Measurements from ENCODE around the gene TRAPPC6A. TPM values are rescaled to one million over a fixed set of nuclear protein-coding genes. Genes with fewer than 3 reads are reported as not detected.

TRAPPC6A gene
- total RNA-seq, 1 experiment from 2014 or later, result 13.3 TPM

DNA sequence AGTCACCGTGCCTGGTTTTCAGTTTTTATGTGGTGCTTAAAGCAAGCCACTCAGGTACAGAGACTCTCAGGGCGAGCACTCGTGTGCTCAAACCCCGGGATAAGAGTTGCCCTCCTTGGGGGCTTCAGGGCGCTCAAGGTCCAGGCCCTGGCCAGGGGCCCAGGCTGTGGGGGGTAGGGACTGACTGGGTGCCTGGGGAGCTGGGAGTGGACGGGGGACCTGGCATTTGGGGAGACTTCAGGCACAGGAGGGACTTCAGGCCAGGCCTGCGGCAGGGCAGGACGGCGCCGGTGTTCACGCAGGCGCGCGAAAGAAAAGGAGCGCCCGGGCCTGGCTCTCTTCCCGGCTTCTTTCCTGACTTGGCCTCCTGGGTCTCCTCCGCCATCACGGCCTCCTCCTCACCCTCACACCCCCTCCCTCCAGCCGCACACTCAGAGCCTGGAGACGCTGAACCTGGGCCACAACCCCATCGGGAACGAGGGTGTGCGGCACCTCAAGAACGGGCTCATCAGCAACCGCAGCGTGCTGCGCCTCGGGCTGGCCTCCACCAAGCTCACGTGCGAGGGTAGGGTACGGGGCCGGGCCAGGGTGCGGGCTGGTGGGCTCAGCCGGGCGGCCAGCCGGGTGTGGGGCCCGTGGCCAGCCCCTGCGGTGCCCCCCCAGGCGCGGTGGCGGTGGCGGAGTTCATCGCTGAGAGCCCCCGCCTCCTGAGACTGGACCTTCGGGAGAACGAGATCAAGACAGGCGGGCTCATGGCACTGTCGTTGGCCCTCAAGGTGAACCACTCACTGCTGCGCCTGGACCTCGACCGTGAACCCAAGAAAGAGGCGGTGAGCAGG is 33.4 kb downstream of the TRAPPC6A start:
- H3K9me3 ChIP-seq (replicated peaks), result no peaks in the 10 kb centered on the region
- H3K4me3 ChIP-seq, result no peak overlapping the region
- DNase-seq (ENCODE audit: low read depth in 1 of 2, low spot score in 2 of 2), result no peak
- no peaks in the 10 kb centered on the region for H3K4me1 ChIP-seq (replicated peaks)
- H3K27me3 ChIP-seq (replicated peaks), result no peaks in the 10 kb centered on the region
- no peak overlapping the region for H3K27ac ChIP-seq
- peaks cover 49% of the 10 kb centered on the region for H3K36me3 ChIP-seq

DNA sequence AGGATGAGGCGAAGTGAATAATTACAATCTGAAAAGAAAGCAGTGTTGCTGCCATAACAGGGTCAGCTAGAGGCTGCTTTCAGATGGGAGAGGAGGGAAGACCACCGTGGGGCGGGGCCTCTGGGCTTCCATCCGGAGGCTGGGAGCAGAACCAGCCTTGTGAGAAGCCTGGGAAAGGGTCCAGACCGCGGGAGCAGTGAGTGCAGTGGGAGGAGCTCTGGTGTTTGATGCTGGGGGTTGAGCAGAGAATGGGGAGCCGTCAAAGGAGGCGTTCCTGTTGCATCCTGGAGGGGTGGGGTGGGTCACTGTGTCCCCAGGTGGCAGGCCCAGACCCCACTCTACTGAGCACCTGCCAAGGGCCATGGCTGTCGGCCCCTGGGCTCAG is 35.3 kb downstream of the TRAPPC6A start:
- no peak for DNase-seq (ENCODE audit: low read depth in 1 of 2, low spot score in 2 of 2)
- no peaks in the 10 kb centered on the region for H3K4me1 ChIP-seq (replicated peaks)
- H3K9me3 ChIP-seq (replicated peaks), result no peaks in the 10 kb centered on the region
- H3K27me3 ChIP-seq (replicated peaks), result no peaks in the 10 kb centered on the region
- H3K36me3 ChIP-seq, result peaks cover 49% of the 10 kb centered on the region
- H3K27ac ChIP-seq, result no peak overlapping the region
- no peak overlapping the region for H3K4me3 ChIP-seq

DNA sequence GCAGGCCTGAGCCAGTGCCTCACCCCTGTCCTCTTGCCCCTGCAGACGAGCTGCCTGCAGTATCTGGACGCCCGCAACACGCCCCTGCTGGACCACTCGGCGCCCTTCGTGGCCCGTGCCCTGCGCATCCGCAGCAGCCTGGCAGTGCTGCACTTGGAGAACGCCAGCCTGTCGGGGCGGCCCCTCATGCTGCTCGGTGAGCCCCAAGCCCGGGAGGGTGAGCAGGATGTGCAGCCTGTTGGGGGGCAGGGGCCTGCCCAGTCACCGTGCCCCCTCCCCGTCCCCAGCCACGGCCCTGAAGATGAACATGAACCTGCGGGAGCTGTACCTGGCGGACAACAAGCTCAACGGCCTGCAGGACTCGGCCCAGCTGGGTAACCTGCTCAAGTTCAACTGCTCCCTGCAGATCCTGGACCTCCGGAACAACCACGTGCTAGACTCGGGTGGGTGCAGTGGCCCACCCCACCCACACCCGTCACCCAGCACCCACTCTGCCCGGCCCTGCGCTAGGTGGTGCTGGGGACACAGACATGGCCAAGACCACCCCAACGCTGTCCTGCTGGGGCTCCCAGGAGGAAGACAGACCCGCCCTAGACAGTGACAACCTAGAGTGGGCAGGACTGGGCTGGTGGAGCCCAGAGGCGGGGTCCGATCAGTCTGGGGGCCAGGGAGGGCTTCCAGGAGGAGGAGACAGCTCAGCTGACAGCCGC is 35.9 kb downstream of the TRAPPC6A start:
- no peak overlapping the region for H3K27ac ChIP-seq
- no peaks in the 10 kb centered on the region for H3K9me3 ChIP-seq (replicated peaks)
- H3K36me3 ChIP-seq, result peaks cover 49% of the 10 kb centered on the region
- H3K4me1 ChIP-seq (replicated peaks), result no peaks in the 10 kb centered on the region
- no peaks in the 10 kb centered on the region for H3K27me3 ChIP-seq (replicated peaks)
- no peak overlapping the region for H3K4me3 ChIP-seq
- no peak for DNase-seq (ENCODE audit: low read depth in 1 of 2, low spot score in 2 of 2)

DNA sequence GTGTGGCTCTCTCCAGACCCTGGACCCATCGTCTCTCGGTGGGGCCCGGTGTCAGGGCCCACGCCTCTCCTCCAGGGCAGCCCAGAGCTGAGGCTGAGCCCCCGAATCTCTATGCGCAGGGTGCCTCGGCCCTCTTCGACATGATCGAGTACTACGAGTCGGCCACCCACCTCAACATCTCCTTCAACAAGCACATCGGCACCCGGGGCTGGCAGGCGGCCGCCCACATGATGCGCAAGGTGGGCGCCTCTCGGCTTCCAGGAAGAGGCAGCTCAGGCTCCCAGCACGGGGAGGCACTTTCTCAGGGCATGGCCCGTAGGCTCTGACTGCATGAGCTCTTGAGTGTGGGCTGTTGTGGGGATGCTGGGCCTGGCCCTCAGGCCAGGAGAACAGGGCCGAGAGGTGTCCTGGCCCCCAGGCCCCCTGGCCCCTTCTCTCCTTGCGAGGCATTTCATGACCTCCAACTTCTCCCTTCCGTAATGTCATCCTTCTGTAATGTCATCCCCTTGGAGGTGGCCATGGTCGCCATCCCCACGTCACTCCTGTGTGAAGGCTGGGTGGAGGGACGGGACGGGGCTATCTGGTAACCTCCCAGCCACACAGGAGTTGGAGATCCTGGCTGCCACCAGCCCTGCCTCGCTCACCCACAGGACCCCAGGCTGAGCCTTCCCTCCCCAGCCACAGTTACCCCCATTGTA is 36.7 kb downstream of the TRAPPC6A start:
- no peaks in the 10 kb centered on the region for H3K9me3 ChIP-seq (replicated peaks)
- no peaks in the 10 kb centered on the region for H3K27me3 ChIP-seq (replicated peaks)
- no peak overlapping the region for H3K4me3 ChIP-seq
- DNase-seq (ENCODE audit: low read depth in 1 of 2, low spot score in 2 of 2), result no peak
- no peaks in the 10 kb centered on the region for H3K4me1 ChIP-seq (replicated peaks)
- H3K27ac ChIP-seq, result no peak overlapping the region
- H3K36me3 ChIP-seq, result peaks cover 47% of the 10 kb centered on the region

DNA sequence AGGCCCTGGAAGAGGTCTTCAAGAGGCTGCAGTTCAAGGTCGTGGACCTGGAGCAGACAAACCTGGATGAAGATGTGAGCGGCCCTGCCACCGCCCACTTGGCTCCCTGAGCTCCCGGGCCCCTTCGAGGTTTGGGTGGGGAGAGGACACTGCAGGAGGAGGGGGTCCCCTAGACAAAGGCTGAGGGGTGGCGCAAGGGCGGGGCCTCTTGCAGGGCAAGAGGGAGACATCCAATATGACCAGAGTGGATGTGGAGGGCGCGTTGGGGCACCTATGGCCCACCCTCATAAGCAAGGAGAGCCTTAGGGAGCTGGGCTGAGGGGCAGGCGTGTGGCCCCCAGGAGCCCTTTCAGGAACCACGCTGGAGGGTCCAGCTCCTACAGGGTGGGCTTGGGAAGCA is 37.5 kb downstream of the TRAPPC6A start:
- Histone ChIP-seq H3K27me3 (replicated peaks) (no peaks in the 10 kb centered on the region), H3K36me3 (peaks cover 42% of the 10 kb centered on the region), H3K4me1 (replicated peaks) (no peaks in the 10 kb centered on the region), H3K4me3 (no peak overlapping the region), H3K27ac (no peak overlapping the region), H3K9me3 (replicated peaks) (no peaks in the 10 kb centered on the region)
- DNase-seq (ENCODE audit: low read depth in 1 of 2, low spot score in 2 of 2), result no peak

DNA sequence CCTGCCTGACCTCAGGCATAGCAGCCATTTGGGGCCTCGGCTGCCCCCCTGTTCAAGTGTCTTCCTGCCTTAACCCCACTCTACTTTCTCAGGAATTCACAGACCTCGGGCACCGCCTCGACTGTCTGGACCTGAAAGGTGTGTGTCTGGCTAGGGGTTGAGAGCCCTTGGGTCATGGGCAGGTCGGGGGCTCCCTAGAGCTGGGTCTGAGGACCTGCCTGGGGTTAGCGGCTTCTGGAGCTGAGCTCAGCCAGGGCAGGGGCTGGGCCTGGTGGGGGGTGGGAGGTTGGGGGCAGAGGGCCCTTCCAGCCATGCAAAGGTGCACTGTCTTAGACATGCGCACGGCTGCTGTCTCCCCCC is 37.9 kb downstream of the TRAPPC6A start:
- H3K36me3 ChIP-seq, result peaks cover 40% of the 10 kb centered on the region
- H3K27ac ChIP-seq, result no peak overlapping the region
- no peak for DNase-seq (ENCODE audit: low read depth in 1 of 2, low spot score in 2 of 2)
- H3K4me3 ChIP-seq, result no peak overlapping the region
- no peaks in the 10 kb centered on the region for H3K4me1 ChIP-seq (replicated peaks)
- no peaks in the 10 kb centered on the region for H3K27me3 ChIP-seq (replicated peaks)
- H3K9me3 ChIP-seq (replicated peaks), result no peaks in the 10 kb centered on the region

DNA sequence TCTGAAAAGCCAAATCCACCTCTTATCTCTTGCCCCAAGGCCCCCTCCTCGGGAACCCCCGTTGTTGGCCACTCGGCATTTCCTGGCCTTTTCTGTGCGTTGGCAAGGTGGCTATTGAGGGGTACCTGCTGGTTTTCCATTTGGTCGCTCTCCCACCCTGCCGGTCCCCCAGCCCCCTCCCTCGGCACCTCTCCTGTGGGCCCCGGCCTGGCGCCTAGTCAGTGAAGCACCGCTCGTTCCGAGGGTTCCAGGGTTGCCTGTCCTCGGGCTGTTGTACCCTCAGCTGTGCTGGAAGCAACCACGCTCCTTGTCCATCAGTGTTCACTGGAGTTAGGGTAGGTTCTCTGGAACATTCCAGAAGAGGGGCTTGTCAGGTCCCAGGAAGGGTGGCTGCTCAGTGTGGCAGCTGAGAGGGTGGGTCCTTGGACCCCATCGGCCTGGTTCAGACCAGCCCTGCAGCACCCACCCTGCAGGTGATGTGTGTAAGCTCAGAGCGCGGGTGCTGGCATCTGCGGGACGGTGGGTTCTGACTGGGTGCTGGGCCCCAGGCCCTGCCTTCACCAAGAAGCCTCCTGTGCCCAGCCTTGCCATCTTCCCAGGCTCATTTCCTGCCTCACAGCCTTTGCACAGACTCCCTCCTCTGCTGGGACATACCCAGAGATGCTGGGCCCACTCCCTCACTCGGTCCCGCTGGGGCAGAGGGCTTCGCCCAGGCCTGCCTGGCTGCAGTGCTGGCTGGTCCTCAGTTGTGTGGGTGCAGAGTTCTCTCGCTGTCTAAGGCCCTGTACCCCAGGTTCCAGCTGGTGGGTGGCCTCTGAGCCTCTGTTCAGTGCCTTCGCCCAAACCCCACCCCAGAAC is 38.5 kb downstream of the TRAPPC6A start:
- Histone ChIP-seq H3K4me1 (replicated peaks) (no peaks in the 10 kb centered on the region), H3K9me3 (replicated peaks) (no peaks in the 10 kb centered on the region), H3K27ac (no peak overlapping the region), H3K36me3 (peaks cover 39% of the 10 kb centered on the region), H3K4me3 (no peak overlapping the region), H3K27me3 (replicated peaks) (no peaks in the 10 kb centered on the region)
- no peak for DNase-seq (ENCODE audit: low read depth in 1 of 2, low spot score in 2 of 2)

DNA sequence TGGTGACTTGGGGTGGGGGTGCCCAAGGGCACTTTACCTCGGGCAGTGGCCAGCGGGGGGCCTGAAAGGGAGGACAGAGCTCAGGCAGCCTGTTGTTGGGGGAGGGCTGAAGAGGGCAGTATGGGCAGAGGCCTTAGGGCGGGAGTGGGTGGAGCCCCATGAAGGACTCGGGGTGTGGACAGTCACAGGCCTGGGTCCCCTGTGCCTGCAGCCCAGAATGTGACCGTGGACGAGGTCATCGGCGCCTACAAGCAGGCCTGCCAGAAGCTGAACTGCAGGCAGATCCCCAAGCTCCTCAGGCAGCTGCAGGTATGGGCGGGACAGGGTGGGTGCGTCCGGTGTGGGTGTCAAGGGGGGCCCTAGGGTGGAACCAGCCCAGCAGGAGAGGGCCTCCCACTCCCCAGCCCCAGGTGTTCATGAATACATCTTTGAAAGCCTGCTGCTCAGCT is 39.7 kb downstream of the TRAPPC6A start:
- Histone ChIP-seq H3K4me3 (no peak overlapping the region), H3K27me3 (replicated peaks) (no peaks in the 10 kb centered on the region), H3K4me1 (replicated peaks) (no peaks in the 10 kb centered on the region), H3K9me3 (replicated peaks) (no peaks in the 10 kb centered on the region), H3K27ac (no peak overlapping the region), H3K36me3 (peaks cover 32% of the 10 kb centered on the region)
- no peak for DNase-seq (ENCODE audit: low read depth in 1 of 2, low spot score in 2 of 2)

DNA sequence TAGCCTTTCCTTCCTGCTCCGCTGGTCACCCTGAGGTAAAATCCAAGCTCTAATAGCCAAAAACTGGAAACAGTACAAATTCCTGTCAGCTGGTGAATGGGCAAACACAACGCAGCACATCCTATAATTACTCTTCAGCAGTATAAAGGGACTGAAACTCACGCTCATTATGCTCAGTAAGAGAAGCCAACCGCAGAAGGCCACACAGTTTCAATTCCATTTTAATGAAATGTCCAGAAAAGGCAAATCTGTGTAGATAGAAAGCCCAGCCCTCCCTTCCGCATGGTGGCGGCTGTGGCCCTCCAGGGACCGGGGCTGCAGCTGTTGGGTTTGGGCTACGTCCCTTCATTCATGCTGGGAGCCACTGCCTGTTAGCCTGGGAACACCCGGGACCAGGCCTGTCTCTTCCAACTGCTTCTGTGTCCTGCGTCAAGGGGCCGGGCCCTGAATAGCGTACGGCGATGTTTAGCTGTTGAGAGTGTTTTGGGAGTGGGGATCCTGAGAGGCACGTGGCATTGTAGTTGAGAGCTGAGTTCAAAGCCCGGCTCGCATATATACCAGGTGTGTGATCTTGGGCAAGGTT is 40.8 kb downstream of the TRAPPC6A start:
- no peaks in the 10 kb centered on the region for H3K4me1 ChIP-seq (replicated peaks)
- H3K9me3 ChIP-seq (replicated peaks), result no peaks in the 10 kb centered on the region
- no peak for DNase-seq (ENCODE audit: low read depth in 1 of 2, low spot score in 2 of 2)
- no peak overlapping the region for H3K4me3 ChIP-seq
- no peak overlapping the region for H3K27ac ChIP-seq
- peaks cover 23% of the 10 kb centered on the region for H3K36me3 ChIP-seq
- no peaks in the 10 kb centered on the region for H3K27me3 ChIP-seq (replicated peaks)

DNA sequence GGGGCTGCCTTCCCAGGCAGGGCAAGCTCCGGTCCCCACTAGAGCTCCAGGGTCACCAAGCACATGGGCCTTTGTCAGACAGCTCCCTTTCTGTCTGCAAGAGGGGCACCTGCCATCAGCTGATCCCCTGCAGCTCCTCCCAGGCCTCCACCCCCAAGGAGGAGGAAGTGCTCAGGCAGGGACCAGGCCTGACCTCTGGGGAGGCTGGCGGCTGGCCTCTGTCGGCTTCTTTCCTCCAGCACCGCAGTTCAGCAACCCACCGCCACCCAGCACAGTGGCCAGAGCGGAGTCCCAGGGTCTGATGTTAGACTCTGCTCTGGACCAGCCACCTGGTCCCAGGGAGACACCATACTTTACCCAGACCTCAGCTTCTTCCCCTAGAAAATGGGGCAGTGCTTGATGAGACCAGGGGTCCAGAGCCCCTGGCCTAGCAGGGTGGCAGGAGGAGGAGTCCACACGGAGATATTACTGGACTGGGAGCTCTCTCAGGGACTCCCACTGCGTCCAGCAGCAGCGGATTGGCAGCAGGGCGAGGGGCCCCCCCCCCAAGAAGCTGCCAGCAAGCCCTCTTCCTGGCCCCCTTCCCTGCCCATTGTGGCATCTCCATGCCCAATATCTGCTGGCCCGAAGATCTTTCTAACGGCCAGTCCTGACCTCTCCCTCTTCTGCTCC is 41.4 kb downstream of the TRAPPC6A start:
- no peak overlapping the region for H3K4me3 ChIP-seq
- peaks cover 17% of the 10 kb centered on the region for H3K36me3 ChIP-seq
- no peak for DNase-seq (ENCODE audit: low read depth in 1 of 2, low spot score in 2 of 2)
- no peaks in the 10 kb centered on the region for H3K27me3 ChIP-seq (replicated peaks)
- H3K27ac ChIP-seq, result no peak overlapping the region
- H3K9me3 ChIP-seq (replicated peaks), result no peaks in the 10 kb centered on the region
- H3K4me1 ChIP-seq (replicated peaks), result no peaks in the 10 kb centered on the region

DNA sequence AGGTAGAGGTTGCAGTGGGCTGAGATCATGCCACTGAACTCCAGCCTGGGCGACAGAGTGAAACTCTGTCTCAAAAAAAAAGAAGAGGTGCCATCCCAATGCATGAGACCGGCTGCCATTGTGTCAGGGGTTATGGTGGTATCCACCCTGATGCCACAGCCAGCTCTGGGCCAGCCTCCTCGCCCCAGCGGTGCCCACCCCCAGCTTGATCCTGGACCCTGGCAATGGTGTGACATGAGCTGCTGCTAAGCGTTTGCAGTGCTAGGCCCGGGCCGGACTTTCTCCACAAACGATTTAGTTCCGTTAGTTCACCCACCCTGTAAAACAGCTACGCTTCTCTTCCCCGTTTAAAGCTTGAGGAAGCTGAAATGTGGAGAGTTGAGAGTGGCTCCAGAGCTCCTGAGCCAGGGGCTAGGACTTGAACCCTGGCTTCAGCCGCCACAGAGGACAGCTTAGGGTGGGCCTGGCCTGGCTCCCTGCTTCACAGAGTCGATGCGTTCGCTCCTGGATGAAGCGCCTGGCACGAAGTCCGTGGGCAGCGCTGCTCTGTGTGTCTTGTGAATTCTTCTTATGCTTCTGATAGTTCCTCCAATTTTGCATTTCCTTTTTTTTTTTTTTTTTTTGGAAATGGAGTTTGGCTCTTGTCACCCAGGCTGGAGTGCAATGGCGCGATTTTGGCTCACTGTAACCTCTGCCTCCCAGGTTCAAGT is 42.7 kb downstream of the TRAPPC6A start:
- no peak for DNase-seq (ENCODE audit: low read depth in 1 of 2, low spot score in 2 of 2)
- Histone ChIP-seq H3K27ac (no peak overlapping the region), H3K36me3 (peaks cover 7% of the 10 kb centered on the region), H3K27me3 (replicated peaks) (no peaks in the 10 kb centered on the region), H3K9me3 (replicated peaks) (no peaks in the 10 kb centered on the region), H3K4me3 (no peak overlapping the region), H3K4me1 (replicated peaks) (no peaks in the 10 kb centered on the region)

DNA sequence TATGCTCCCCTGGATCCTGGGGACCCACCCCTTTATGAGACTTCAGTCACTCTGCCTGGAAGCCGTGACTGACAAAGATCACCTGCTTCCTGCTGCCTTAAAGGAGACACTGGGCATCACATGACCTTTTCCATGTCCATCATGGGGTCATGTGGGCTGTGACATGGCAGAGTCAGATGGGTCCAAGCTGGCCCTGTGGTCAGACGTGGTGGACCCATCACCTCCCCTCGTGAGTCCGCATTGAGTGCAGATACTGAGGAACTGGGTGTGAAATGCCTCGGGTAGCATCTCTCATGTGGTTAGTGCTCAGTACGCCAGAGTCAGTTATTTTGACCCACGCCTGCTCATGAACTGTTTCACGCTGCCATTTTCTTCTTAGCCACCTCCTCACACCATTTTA is 44.4 kb downstream of the TRAPPC6A start:
- peaks cover 7% of the 10 kb centered on the region for H3K36me3 ChIP-seq
- H3K4me1 ChIP-seq (replicated peaks), result no peaks in the 10 kb centered on the region
- no peak for DNase-seq (ENCODE audit: low read depth in 1 of 2, low spot score in 2 of 2)
- no peaks in the 10 kb centered on the region for H3K9me3 ChIP-seq (replicated peaks)
- H3K27me3 ChIP-seq (replicated peaks), result no peaks in the 10 kb centered on the region
- no peak overlapping the region for H3K27ac ChIP-seq
- H3K4me3 ChIP-seq, result no peak overlapping the region
